MCF 10A (cell line): ENCODE results near the gene PTPRE. TPM values are rescaled to one million over a fixed set of nuclear protein-coding genes. Genes with fewer than 3 reads are reported as not detected.

Experiments used
- BruUV-seq: library from RNA; stranded (reverse); fragments of 400-500 nt; replicated peaks from 2 replicates; lab custom pipeline; 2021; lab: Mats Ljungman, UMichigan
- CTCF ChIA-PET: fragments of 300-600 bp; sonication (Branson Sonifier 250); formaldehyde crosslinking; extraction: SDS; loops from one replicate; lab custom pipeline; 2021; ENCODE audit warnings: antibody characterized with exemption, inconsistent platforms; lab: Yijun Ruan, JAX
- POLR2A ChIA-PET: fragments of 300-600, 350-650 bp; sonication (Branson Sonifier 250); formaldehyde crosslinking; extraction: SDS; loops from one replicate; lab custom pipeline; 2020; ENCODE audit warnings: antibody characterized with exemption, inconsistent platforms; lab: Yijun Ruan, JAX
- DNase-seq: peaks from one replicate; pipeline ENCODE4 v3.0.0-alpha.2; 2018; ENCODE audit not compliant: unreplicated experiment
- H3K27ac Mint-ChIP-seq: one replicate; pipeline ENCODE4 v1.8.0; 2022; ENCODE audit warnings: mild to moderate bottlenecking, low read depth, mixed read lengths; ENCODE audit not compliant: unreplicated experiment
- H3K27me3 Mint-ChIP-seq: one replicate; pipeline ENCODE4 v1.8.0; 2022; ENCODE audit warnings: mixed read lengths; ENCODE audit not compliant: insufficient read depth, unreplicated experiment
- H3K36me3 Mint-ChIP-seq: one replicate; pipeline ENCODE4 v1.8.0; 2022; ENCODE audit warnings: mild to moderate bottlenecking, moderate library complexity, mixed read lengths; ENCODE audit not compliant: insufficient read depth, unreplicated experiment
- H3K4me1 Mint-ChIP-seq: one replicate; pipeline ENCODE4 v1.8.0; 2022; ENCODE audit warnings: mixed read lengths; ENCODE audit not compliant: insufficient read depth, unreplicated experiment
- H3K4me3 Mint-ChIP-seq: one replicate; pipeline ENCODE4 v1.8.0; 2022; ENCODE audit warnings: mild to moderate bottlenecking, moderate library complexity, mixed read lengths; ENCODE audit not compliant: unreplicated experiment
- H3K9me3 Mint-ChIP-seq: one replicate; pipeline ENCODE4 v1.8.0; 2022; ENCODE audit warnings: mixed read lengths; ENCODE audit not compliant: unreplicated experiment
- intact Hi-C: fragments of 100-400 bp; cut with micrococcal nuclease; formaldehyde crosslinking; loops from 2 replicates; pipeline ENCODE4 v1.14.1; 2022
- total RNA-seq: library from RNA; stranded (reverse); gene quantifications from 2 replicates; pipeline ENCODE4 v1.2.3, GENCODE V29; 2022
- TF ChIP-seq, protein P1 (sequence below): fragments of 200-600 bp; IDR thresholded peaks from one replicate; pipeline ENCODE4 v1.8.0; 2022; ENCODE audit warnings: antibody characterized with exemption, mild to moderate bottlenecking; ENCODE audit not compliant: unreplicated experiment

PTPRE gene
- total RNA-seq, 1 experiment from 2014 or later, result 34.6 TPM

DNA sequence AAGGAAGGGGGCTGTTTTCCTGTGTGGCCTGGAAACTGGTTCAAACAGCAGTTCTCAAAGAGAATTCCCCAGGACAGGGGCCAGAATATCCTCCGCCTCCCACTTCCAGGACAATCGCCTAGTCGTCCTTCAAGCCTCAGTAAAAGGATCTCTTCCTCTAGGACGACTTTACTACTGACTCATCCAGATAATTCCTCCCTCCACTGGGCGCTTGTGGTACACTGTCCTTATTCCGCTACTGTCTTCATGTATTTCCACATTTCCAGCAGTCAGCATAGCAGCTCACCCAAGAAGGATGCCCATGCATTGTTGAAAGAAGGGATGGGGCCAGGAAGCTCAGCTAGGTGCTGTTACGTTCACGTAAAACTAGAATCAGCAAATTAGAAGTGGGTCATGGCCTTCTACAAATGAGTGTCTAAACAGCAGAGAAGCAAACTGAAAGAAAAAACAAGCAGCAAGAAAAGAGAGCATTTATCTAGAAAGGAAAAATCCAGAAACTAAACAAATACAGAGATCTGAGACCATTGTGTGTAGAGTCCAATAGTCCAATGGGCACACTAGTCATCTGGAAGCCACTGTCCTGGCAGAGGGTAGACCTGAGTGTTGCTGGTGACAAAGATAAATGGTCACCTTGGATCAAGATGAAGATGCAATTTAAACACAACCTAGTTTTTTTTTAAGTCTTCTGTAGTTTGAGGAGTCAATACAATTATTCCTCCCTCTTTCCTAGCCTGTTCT, 40.5 kb upstream of the PTPRE start:
- no peak overlapping the region for H3K27ac Mint-ChIP-seq
- ChIA-PET POLR2A (no interaction called here), CTCF (interaction anchor here (0.7 to 1.6 kb wide), 3 partner anchors 12 to 294 kb away, joined by 3 to 4 read pairs (median 4); no protein-coding TSS in a partner anchor)
- intact Hi-C loops, result no loop called here
- H3K36me3 Mint-ChIP-seq, result peaks cover 5% of the 10 kb centered on the region
- H3K9me3 Mint-ChIP-seq, result peaks cover 30% of the 10 kb centered on the region
- DNase-seq, result no peak
- TF ChIP-seq, protein P1, sequence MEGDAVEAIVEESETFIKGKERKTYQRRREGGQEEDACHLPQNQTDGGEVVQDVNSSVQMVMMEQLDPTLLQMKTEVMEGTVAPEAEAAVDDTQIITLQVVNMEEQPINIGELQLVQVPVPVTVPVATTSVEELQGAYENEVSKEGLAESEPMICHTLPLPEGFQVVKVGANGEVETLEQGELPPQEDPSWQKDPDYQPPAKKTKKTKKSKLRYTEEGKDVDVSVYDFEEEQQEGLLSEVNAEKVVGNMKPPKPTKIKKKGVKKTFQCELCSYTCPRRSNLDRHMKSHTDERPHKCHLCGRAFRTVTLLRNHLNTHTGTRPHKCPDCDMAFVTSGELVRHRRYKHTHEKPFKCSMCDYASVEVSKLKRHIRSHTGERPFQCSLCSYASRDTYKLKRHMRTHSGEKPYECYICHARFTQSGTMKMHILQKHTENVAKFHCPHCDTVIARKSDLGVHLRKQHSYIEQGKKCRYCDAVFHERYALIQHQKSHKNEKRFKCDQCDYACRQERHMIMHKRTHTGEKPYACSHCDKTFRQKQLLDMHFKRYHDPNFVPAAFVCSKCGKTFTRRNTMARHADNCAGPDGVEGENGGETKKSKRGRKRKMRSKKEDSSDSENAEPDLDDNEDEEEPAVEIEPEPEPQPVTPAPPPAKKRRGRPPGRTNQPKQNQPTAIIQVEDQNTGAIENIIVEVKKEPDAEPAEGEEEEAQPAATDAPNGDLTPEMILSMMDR, result no peak
- no peaks in the 10 kb centered on the region for H3K4me1 Mint-ChIP-seq
- BruUV-seq, result no TSS peak
- H3K27me3 Mint-ChIP-seq, result peaks cover 31% of the 10 kb centered on the region
- H3K4me3 Mint-ChIP-seq, result no peak overlapping the region

DNA sequence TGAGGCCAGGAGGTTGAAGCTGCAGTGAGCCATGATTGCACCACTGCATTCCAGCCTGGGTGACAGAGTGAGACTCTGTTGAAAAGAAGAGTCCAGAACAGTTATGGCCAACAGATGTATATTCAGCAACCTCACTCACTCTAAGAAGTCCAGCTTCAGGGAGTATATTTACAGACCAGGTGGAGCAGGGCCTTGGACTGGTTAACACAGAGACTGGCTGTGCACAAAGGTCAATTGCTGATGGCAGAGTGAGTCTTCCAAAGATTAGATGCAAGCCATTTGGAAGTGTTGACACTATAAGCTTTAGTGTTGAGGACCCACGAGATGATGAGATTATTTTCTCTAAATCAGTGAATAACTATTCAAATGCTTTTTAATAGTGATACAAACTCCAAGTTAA, 39.1 kb upstream of the PTPRE start:
- Mint-ChIP-seq H3K4me1 (peaks cover 5% of the 10 kb centered on the region), H3K36me3 (peaks cover 5% of the 10 kb centered on the region), H3K4me3 (no peak overlapping the region), H3K27ac (no peak overlapping the region), H3K9me3 (peaks cover 29% of the 10 kb centered on the region), H3K27me3 (peaks cover 31% of the 10 kb centered on the region)
- ChIA-PET CTCF (interaction anchor here (1.0 to 1.6 kb wide), 2 partner anchors 13 to 144 kb away, joined by 4 read pairs; no protein-coding TSS in a partner anchor), POLR2A (interaction anchor here (0.6 kb wide), 1 partner anchor 183 kb away, joined by 3 read pairs; no protein-coding TSS in a partner anchor)
- no TSS peak for BruUV-seq
- no peak for DNase-seq
- intact Hi-C loops, result no loop called here
- TF ChIP-seq, protein P1, result no peak

- Mint-ChIP-seq H3K4me3 (no peak overlapping the region), H3K27me3 (peaks cover 31% of the 10 kb centered on the region), H3K9me3 (peaks cover 14% of the 10 kb centered on the region), H3K27ac (no peak overlapping the region), H3K4me1 (peaks cover 5% of the 10 kb centered on the region), H3K36me3 (no peaks in the 10 kb centered on the region)
- CTCF ChIA-PET, result interaction anchor here (1.5 kb wide), 1 partner anchor 16 kb away, joined by 4 read pairs; no protein-coding TSS in a partner anchor
- DNase-seq, result no peak
- no TSS peak for BruUV-seq
- POLR2A ChIA-PET, result no interaction called here
- intact Hi-C loops, result no loop called here
- TF ChIP-seq, protein P1, result no peak
These were observed 37.6 kb upstream of the PTPRE start for GRCh38 chr10:127869329-127869728.

GRCh38 chr10:127871631-127872010, 35.3 kb upstream of the PTPRE start:
- TF ChIP-seq, protein P1, result no peak
- CTCF ChIA-PET, result interaction anchor here (1.6 kb wide), 1 partner anchor 18 kb away, joined by 7 read pairs; no protein-coding TSS in a partner anchor
- H3K9me3 Mint-ChIP-seq, result peaks cover 7% of the 10 kb centered on the region
- DNase-seq, result no peak
- H3K27ac Mint-ChIP-seq, result no peak overlapping the region
- POLR2A ChIA-PET, result no interaction called here
- peaks cover 5% of the 10 kb centered on the region for H3K4me1 Mint-ChIP-seq
- H3K36me3 Mint-ChIP-seq, result no peaks in the 10 kb centered on the region
- intact Hi-C loops, result no loop called here
- no TSS peak for BruUV-seq
- H3K4me3 Mint-ChIP-seq, result no peak overlapping the region
- peaks cover 29% of the 10 kb centered on the region for H3K27me3 Mint-ChIP-seq
